CD14-positive monocyte (primary cell): Measurements from ENCODE around the gene OSBPL1A. TPM values are rescaled to one million over a fixed set of nuclear protein-coding genes. Genes with fewer than 3 reads are reported as not detected.

Source experiments
- DNase-seq, 3 donors: peaks; one replicate each; pipeline ENCODE4 v3.0.0-alpha.2; 2011 to 2022
- H2AFZ ChIP-seq: 2 replicates; pipeline ENCODE4 v1.6.0; 2012; ENCODE audit warnings: mild to moderate bottlenecking, low read depth, low read length, inconsistent platforms; ENCODE audit not compliant: insufficient read depth, poor library complexity, severe bottlenecking
- H3K27ac ChIP-seq, 2 donors: 1 replicate in 1 of 2; 2 replicates in 1 of 2; pipeline ENCODE4 v1.5.1; 2012 to 2013; ENCODE audit warnings: low read length in 2 of 2, control low read depth in 1 of 2, inconsistent platforms in 1 of 2, low read depth in 1 of 2, mild to moderate bottlenecking in 1 of 2
- H3K27me3 ChIP-seq, 2 donors: one replicate each; pipeline versions ENCODE4 v1.6.0 to v1.6.1; 2011 to 2013; ENCODE audit warnings: low read length in 2 of 2; ENCODE audit not compliant: control insufficient read depth in 2 of 2, insufficient read depth in 2 of 2
- H3K36me3 ChIP-seq, 2 donors: replicated peaks in 1 of 2; 1 replicate in 1 of 2; 2 replicates in 1 of 2; pipeline versions ENCODE4 v1.5.1 to v1.6.1; 2012 to 2013; ENCODE audit warnings: low read length in 2 of 2, control low read depth in 1 of 2, inconsistent platforms in 1 of 2, mild to moderate bottlenecking in 1 of 2; ENCODE audit not compliant: insufficient read depth in 2 of 2, control insufficient read depth in 1 of 2
- H3K4me1 ChIP-seq, 2 donors: 1 replicate in 1 of 2; 2 replicates in 1 of 2; pipeline versions ENCODE4 v1.5.1 to v1.6.1; 2012 to 2013; ENCODE audit warnings: low read length in 2 of 2, control low read depth in 1 of 2, inconsistent platforms in 1 of 2, mild to moderate bottlenecking in 1 of 2, moderate library complexity in 1 of 2; ENCODE audit not compliant: insufficient read depth in 2 of 2, control insufficient read depth in 1 of 2
- H3K4me2 ChIP-seq: replicated peaks from 2 replicates; pipeline ENCODE3; 2012; ENCODE audit warnings: low read length, moderate library complexity, mild to moderate bottlenecking; ENCODE audit not compliant: poor library complexity, severe bottlenecking; ENCODE audit errors: extremely low read depth
- H3K4me3 ChIP-seq, 3 experiments: fragments of 200-600 bp in 1 of 3; sonication (generic) in 1 of 3; replicated peaks in 1 of 3; 1 replicate in 2 of 3; 2 replicates in 1 of 3; pipeline ENCODE4 v1.5.1; 2011 to 2013; ENCODE audit warnings: low read length in 3 of 3, mild to moderate bottlenecking in 3 of 3, control low read depth in 2 of 3, low read depth in 2 of 3, inconsistent platforms in 1 of 3, moderate library complexity in 1 of 3
- H3K79me2 ChIP-seq: 2 replicates; pipeline ENCODE4 v1.6.0; 2012; ENCODE audit warnings: mild to moderate bottlenecking, control low read depth, inconsistent platforms, low read length, moderate library complexity; ENCODE audit not compliant: insufficient read depth
- H3K9ac ChIP-seq: 2 replicates; pipeline ENCODE4 v1.6.0; 2017; ENCODE audit warnings: low read length, mild to moderate bottlenecking; ENCODE audit not compliant: insufficient read depth, poor library complexity, severe bottlenecking
- H3K9me3 ChIP-seq, 2 donors: replicated peaks in 1 of 2; 1 replicate in 1 of 2; 2 replicates in 1 of 2; pipeline versions ENCODE4 v1.5.1 to v1.6.1; 2012 to 2013; ENCODE audit warnings: low read length in 2 of 2, control low read depth in 1 of 2; ENCODE audit not compliant: control insufficient read depth in 1 of 2, insufficient read depth in 1 of 2
- H4K20me1 ChIP-seq: 2 replicates; pipeline ENCODE4 v1.6.0; 2012; ENCODE audit warnings: mild to moderate bottlenecking, low read length, control low read depth, moderate library complexity; ENCODE audit not compliant: insufficient read depth
- H3K27ac Mint-ChIP-seq, 7 donors: one replicate each; pipeline ENCODE4 v1.8.0; 2020; ENCODE audit warnings: mild to moderate bottlenecking in 7 of 7, mixed read lengths in 7 of 7, moderate library complexity in 6 of 7, inconsistent platforms in 2 of 7
- H3K27me3 Mint-ChIP-seq, 3 donors: one replicate each; pipeline ENCODE4 v1.8.0; 2021 to 2022; ENCODE audit warnings: low read depth in 3 of 3, mild to moderate bottlenecking in 3 of 3, mixed read lengths in 3 of 3, moderate library complexity in 3 of 3, inconsistent platforms in 1 of 3
- H3K36me3 Mint-ChIP-seq, 2 donors: one replicate each; pipeline ENCODE4 v1.8.0; 2020; ENCODE audit warnings: mixed read lengths in 2 of 2, inconsistent platforms in 1 of 2, mild to moderate bottlenecking in 1 of 2
- H3K4me1 Mint-ChIP-seq: one replicate; pipeline ENCODE4 v1.8.0; 2020; ENCODE audit warnings: mild to moderate bottlenecking, mixed read lengths
- H3K4me3 Mint-ChIP-seq, 2 donors: one replicate each; pipeline ENCODE4 v1.8.0; 2020; ENCODE audit warnings: mild to moderate bottlenecking in 2 of 2, mixed read lengths in 2 of 2, moderate library complexity in 1 of 2
- H3K9me3 Mint-ChIP-seq, 7 donors: one replicate each; pipeline ENCODE4 v1.8.0; 2020 to 2022; ENCODE audit warnings: mixed read lengths in 7 of 7, mild to moderate bottlenecking in 6 of 7, moderate library complexity in 6 of 7, inconsistent platforms in 2 of 7
- WGBS: methylation state at CpG from one replicate; pipeline ENCODE4 v1.1.5; 2013; ENCODE audit warnings: missing lambda C conversion rate; ENCODE audit not compliant: insufficient coverage; 5-methylcytosine and 5-hydroxymethylcytosine counted together
- intact Hi-C, 2 donors: fragments of 100-400 bp; cut with micrococcal nuclease; formaldehyde crosslinking; loops; one replicate each; pipeline versions ENCODE4 v1.15.0 to v1.15.1; 2023
- polyA plus RNA-seq, 3 donors: library from polyadenylated mRNA; depleted of rRNA in 1 of 3; unstranded in 2 of 3; stranded (reverse) in 1 of 3; fragments of 300-500 nt in 2 of 3; fragments of >200 nt in 1 of 3; fragmentation: Illumina TruSeq in 2 of 3; gene quantifications; 1 replicate in 2 of 3; 2 replicates in 1 of 3; pipeline ENCODE4 v1.2.3, GENCODE V29; 2012 to 2021
- TF ChIP-seq, protein P1 (sequence below): fragments of 200-600 bp; IDR thresholded peaks from one replicate; pipeline ENCODE4 v1.8.0; 2022; ENCODE audit warnings: antibody characterized with exemption, mild to moderate bottlenecking

OSBPL1A gene
- polyA plus RNA-seq, 3 donors: 6.3 to 9.1 (median 7.1) TPM

GRCh38 chr18:24126155-24126961 is 271.3 kb downstream of the OSBPL1A start:
- no peaks in the 10 kb centered on the region for H3K27me3 ChIP-seq
- no peaks in the 10 kb centered on the region for H3K4me1 ChIP-seq
- H3K4me3 Mint-ChIP-seq: no peak overlapping the region
- H3K27ac Mint-ChIP-seq: peak overlapping the region in 1 of 7 donors; percentile 58
- H3K9ac ChIP-seq: no peak overlapping the region
- H3K4me1 Mint-ChIP-seq: no peaks in the 10 kb centered on the region
- intact Hi-C loops: no loop called here
- H3K36me3 ChIP-seq: peaks cover 85 to 99% of the 10 kb centered on the region in 2 donors
- no peaks in the 10 kb centered on the region for H3K9me3 Mint-ChIP-seq
- H3K27me3 Mint-ChIP-seq: no peaks in the 10 kb centered on the region
- H3K27ac ChIP-seq: no peak overlapping the region
- no peaks in the 10 kb centered on the region for H4K20me1 ChIP-seq
- H3K4me2 ChIP-seq: no peak overlapping the region
- no CpG with 5 or more reads among the region's 3 CpGs for WGBS
- H3K79me2 ChIP-seq: no peaks in the 10 kb centered on the region
- DNase-seq: no peak
- H3K4me3 ChIP-seq: no peak overlapping the region
- no peak overlapping the region for H2AFZ ChIP-seq
- H3K36me3 Mint-ChIP-seq: peaks cover 64 to 85% of the 10 kb centered on the region in 2 donors
- TF ChIP-seq, protein P1, sequence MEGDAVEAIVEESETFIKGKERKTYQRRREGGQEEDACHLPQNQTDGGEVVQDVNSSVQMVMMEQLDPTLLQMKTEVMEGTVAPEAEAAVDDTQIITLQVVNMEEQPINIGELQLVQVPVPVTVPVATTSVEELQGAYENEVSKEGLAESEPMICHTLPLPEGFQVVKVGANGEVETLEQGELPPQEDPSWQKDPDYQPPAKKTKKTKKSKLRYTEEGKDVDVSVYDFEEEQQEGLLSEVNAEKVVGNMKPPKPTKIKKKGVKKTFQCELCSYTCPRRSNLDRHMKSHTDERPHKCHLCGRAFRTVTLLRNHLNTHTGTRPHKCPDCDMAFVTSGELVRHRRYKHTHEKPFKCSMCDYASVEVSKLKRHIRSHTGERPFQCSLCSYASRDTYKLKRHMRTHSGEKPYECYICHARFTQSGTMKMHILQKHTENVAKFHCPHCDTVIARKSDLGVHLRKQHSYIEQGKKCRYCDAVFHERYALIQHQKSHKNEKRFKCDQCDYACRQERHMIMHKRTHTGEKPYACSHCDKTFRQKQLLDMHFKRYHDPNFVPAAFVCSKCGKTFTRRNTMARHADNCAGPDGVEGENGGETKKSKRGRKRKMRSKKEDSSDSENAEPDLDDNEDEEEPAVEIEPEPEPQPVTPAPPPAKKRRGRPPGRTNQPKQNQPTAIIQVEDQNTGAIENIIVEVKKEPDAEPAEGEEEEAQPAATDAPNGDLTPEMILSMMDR: no peak
- H3K9me3 ChIP-seq: no peaks in the 10 kb centered on the region

GRCh38 chr18:24121625-24122024 is 276.0 kb downstream of the OSBPL1A start:
- Histone ChIP-seq H4K20me1 (no peaks in the 10 kb centered on the region), H3K36me3 (peaks cover 58 to 96% of the 10 kb centered on the region in 2 donors), H3K9me3 (no peaks in the 10 kb centered on the region), H3K4me3 (no peak overlapping the region), H3K27me3 (no peaks in the 10 kb centered on the region), H3K79me2 (no peaks in the 10 kb centered on the region), H3K9ac (no peak overlapping the region), H2AFZ (no peak overlapping the region), H3K27ac (no peak overlapping the region), H3K4me1 (no peaks in the 10 kb centered on the region), H3K4me2 (no peak overlapping the region)
- Mint-ChIP-seq H3K27me3 (no peaks in the 10 kb centered on the region), H3K4me1 (no peaks in the 10 kb centered on the region), H3K27ac (no peak overlapping the region), H3K9me3 (no peaks in the 10 kb centered on the region), H3K4me3 (no peak overlapping the region), H3K36me3 (peaks cover 66 to 90% of the 10 kb centered on the region in 2 donors)
- TF ChIP-seq, protein P1: no peak
- intact Hi-C loops: no loop called here
- 100% methylated on average over 1 of the region's 2 CpGs for WGBS
- no peak for DNase-seq
